ENCODE results near the gene SMIM9. TPM values are rescaled to one million over a fixed set of nuclear protein-coding genes. Genes with fewer than 3 reads are reported as not detected.
A peak's percentile ranks its signal among the peaks of the same experiment; 100 is the strongest.
"Not testable (repeated sequence)": the region's sequence is repeated elsewhere in the genome, so short reads cannot be mapped to it uniquely, and the experiment has no call there.

Gene SMIM9
- polyA plus RNA-seq (ENCODE audit: low read depth in 6 of 6): not detected

- Mint-ChIP-seq H3K36me3 (no peaks in the 10 kb centered on the region), H3K4me1 (peaks cover 5% of the 10 kb centered on the region in 3 donors), H3K27me3 (no peaks in the 10 kb centered on the region), H3K9me3 (peaks cover 0 to 3% (median 0%) of the 10 kb centered on the region in 7 donors), H3K4me3 (no peak within 1 kb of the TSS), H3K27ac (no peak within 1 kb of the TSS)
- DNase-seq (no peak), ATAC-seq (ENCODE audit: low read depth in 2 of 2) (no peak)
These were observed at the start of gene SMIM9 for GRCh38 chrX:154834562-154834961. Gene SMIM9 (minus strand): TSS chrX:154834662. CDS start chrX:154830856, 3,806 bp downstream.

DNA sequence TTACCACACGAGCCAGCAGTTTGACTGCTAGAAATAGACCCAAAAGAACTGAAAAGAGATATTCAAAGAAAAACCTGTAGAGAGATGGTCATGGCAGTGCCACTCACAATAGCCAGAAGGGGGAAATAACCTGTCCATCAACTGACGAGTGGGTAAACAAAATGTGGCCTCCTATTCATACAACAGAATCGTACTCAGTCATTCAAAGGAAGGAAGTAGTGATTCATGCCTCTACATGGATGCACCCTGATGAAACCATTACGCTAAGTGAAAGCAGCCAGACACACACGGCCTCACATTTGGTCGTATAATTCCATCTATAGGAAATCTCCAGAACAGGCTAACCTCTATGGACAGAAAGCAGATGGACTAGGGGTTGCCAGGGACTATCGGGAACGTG is 49.6 kb upstream of the SMIM9 start:
- H3K36me3 Mint-ChIP-seq; ATAC-seq (ENCODE audit: low read depth in 2 of 2); H3K27ac Mint-ChIP-seq; DNase-seq; H3K4me3 Mint-ChIP-seq; H3K4me1 Mint-ChIP-seq; H3K27me3 Mint-ChIP-seq; H3K9me3 Mint-ChIP-seq: not testable (repeated sequence)

- no peak for ATAC-seq (ENCODE audit: low read depth in 2 of 2)
- Mint-ChIP-seq H3K9me3 (peaks cover 2 to 21% (median 13%) of the 10 kb centered on the region in 7 donors), H3K4me3 (no peak overlapping the region), H3K27me3 (no peaks in the 10 kb centered on the region), H3K27ac (no peak overlapping the region), H3K4me1 (no peaks in the 10 kb centered on the region), H3K36me3 (peaks cover 4 to 11% of the 10 kb centered on the region in 2 donors)
- DNase-seq: no peak
These were observed 38.9 kb upstream of the SMIM9 start for GRCh38 chrX:154873329-154873728.

GRCh38 chrX:154868522-154868921 is 34.1 kb upstream of the SMIM9 start:
- not testable (repeated sequence) for H3K4me1 Mint-ChIP-seq; H3K27me3 Mint-ChIP-seq; H3K4me3 Mint-ChIP-seq; DNase-seq; ATAC-seq (ENCODE audit: low read depth in 2 of 2)
- peaks cover 4 to 15% of the 10 kb centered on the region in 2 donors for H3K36me3 Mint-ChIP-seq
- peak overlapping the region in 1 of 6 donors; percentile 52 for H3K27ac Mint-ChIP-seq
- H3K9me3 Mint-ChIP-seq: peaks cover 7 to 48% (median 32%) of the 10 kb centered on the region in 7 donors

GRCh38 chrX:154855256-154855655 is 20.8 kb upstream of the SMIM9 start:
- Mint-ChIP-seq H3K27ac (no peak overlapping the region), H3K36me3 (peaks cover 0 to 4% of the 10 kb centered on the region in 2 donors), H3K4me1 (no peaks in the 10 kb centered on the region), H3K9me3 (peaks cover 0 to 5% (median 0%) of the 10 kb centered on the region in 7 donors), H3K4me3 (no peak overlapping the region), H3K27me3 (no peaks in the 10 kb centered on the region)
- DNase-seq: no peak
- no peak for ATAC-seq (ENCODE audit: low read depth in 2 of 2)

DNA sequence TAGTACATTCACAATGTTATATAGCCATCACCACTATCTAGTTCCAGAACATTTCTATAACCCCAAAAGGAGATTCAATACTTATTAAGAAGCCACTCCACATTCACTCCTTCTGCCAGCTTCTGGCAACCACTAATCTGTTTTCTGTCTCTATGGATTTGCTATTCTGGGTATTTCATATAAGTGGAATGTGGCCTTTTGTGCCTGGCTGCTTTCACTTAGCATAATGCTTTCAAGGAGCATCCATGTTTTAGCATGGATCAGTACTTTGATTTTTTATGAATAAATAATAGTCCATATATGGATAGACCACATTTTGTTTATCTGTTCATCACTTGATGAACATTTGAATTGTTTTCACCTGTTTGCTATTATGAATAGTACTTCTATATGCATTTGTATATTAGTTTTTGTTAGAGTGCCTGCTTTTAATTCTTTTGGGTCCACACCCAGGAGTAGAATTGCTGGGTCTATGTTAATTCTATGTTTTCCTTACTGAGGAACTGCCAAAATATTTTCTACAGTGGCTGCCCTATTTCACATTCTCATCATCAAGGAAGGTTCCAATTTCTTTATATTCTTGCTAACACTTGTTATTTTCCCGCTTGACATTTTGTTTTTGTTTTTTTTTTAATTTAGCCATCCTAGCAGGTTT is 16.6 kb upstream of the SMIM9 start:
- peaks cover 0 to 12% (median 3%) of the 10 kb centered on the region in 7 donors for H3K9me3 Mint-ChIP-seq
- DNase-seq: no peak
- peaks cover 0 to 15% of the 10 kb centered on the region in 2 donors for H3K36me3 Mint-ChIP-seq
- H3K27ac Mint-ChIP-seq: peak overlapping the region in 1 of 6 donors; percentile 85
- H3K4me1 Mint-ChIP-seq: no peaks in the 10 kb centered on the region
- no peaks in the 10 kb centered on the region for H3K27me3 Mint-ChIP-seq
- no peak for ATAC-seq (ENCODE audit: low read depth in 2 of 2)
- H3K4me3 Mint-ChIP-seq: no peak overlapping the region

GRCh38 chrX:154840856-154841255 is 6.4 kb upstream of the SMIM9 start:
- H3K9me3 Mint-ChIP-seq: peaks cover 0 to 2% (median 0%) of the 10 kb centered on the region in 7 donors
- DNase-seq: peak; percentile 30
- no peaks in the 10 kb centered on the region for H3K27me3 Mint-ChIP-seq
- H3K36me3 Mint-ChIP-seq: no peaks in the 10 kb centered on the region
- no peak overlapping the region for H3K4me3 Mint-ChIP-seq
- ATAC-seq (ENCODE audit: low read depth in 2 of 2): peak in 1 of 2 donors; percentile 62
- H3K4me1 Mint-ChIP-seq: no peaks in the 10 kb centered on the region
- no peak overlapping the region for H3K27ac Mint-ChIP-seq

GRCh38 chrX:154836163-154836562 is 1.7 kb upstream of the SMIM9 start:
- ATAC-seq (ENCODE audit: low read depth in 2 of 2) (no peak), DNase-seq (no peak)
- Mint-ChIP-seq H3K4me1 (no peaks in the 10 kb centered on the region), H3K27me3 (no peaks in the 10 kb centered on the region), H3K4me3 (no peak overlapping the region), H3K9me3 (peaks cover 0 to 2% (median 0%) of the 10 kb centered on the region in 7 donors), H3K36me3 (no peaks in the 10 kb centered on the region), H3K27ac (peak overlapping the region in 2 of 6 donors; percentile 14 to 32)

- Mint-ChIP-seq H3K36me3 (no peaks in the 10 kb centered on the region), H3K27me3 (no peaks in the 10 kb centered on the region), H3K4me3 (no peak overlapping the region), H3K27ac (no peak overlapping the region), H3K4me1 (peaks cover 11 to 12% (median 12%) of the 10 kb centered on the region in 3 donors), H3K9me3 (peaks cover 0 to 3% (median 0%) of the 10 kb centered on the region in 7 donors)
- DNase-seq (no peak), ATAC-seq (ENCODE audit: low read depth in 2 of 2) (no peak)
These were observed 652 bp downstream of the SMIM9 start for GRCh38 chrX:154833746-154834274.

GRCh38 chrX:154829926-154830442 is 4.5 kb downstream of the SMIM9 start:
- Mint-ChIP-seq H3K9me3 (peaks cover 0 to 3% (median 0%) of the 10 kb centered on the region in 7 donors), H3K4me3 (peak overlapping the region in 1 of 8 donors; percentile 42), H3K27me3 (no peaks in the 10 kb centered on the region), H3K36me3 (no peaks in the 10 kb centered on the region), H3K27ac (no peak overlapping the region), H3K4me1 (peaks cover 17 to 27% (median 27%) of the 10 kb centered on the region in 3 donors)
- DNase-seq: no peak
- ATAC-seq (ENCODE audit: low read depth in 2 of 2): no peak

- Mint-ChIP-seq H3K9me3 (peaks cover 0 to 3% (median 0%) of the 10 kb centered on the region in 7 donors), H3K4me1 (peaks cover 17 to 27% (median 27%) of the 10 kb centered on the region in 3 donors), H3K4me3 (peak overlapping the region in 2 of 8 donors; percentile 8 to 44), H3K36me3 (no peaks in the 10 kb centered on the region), H3K27ac (peak overlapping the region in 4 of 6 donors; percentile 46 to 94 (median 66)), H3K27me3 (no peaks in the 10 kb centered on the region)
- ATAC-seq (ENCODE audit: low read depth in 2 of 2) (no peak), DNase-seq (no peak)
These were observed 5.3 kb downstream of the SMIM9 start for GRCh38 chrX:154829134-154829533.

DNA sequence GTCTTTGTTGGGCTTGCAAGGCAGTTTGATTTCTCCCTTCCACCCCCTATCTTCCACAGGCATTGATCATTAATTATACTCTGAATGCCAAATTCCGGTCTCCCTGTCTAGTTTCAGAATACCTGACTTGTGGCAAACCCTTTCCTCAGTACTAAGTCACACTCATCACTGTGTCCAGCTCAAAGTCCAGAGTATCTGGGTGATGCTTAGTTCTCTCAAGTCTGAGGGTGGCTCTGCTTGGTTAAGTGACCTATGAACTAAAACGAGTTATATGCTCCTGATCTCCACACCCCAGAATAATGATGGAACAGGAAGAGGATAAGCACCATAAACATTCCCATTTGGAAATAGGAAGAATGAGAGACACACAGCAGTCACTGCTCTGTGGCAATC is 6.5 kb downstream of the SMIM9 start:
- Mint-ChIP-seq H3K4me1 (peaks cover 17 to 31% (median 27%) of the 10 kb centered on the region in 3 donors), H3K27me3 (no peaks in the 10 kb centered on the region), H3K9me3 (peaks cover 0 to 3% (median 0%) of the 10 kb centered on the region in 7 donors), H3K36me3 (no peaks in the 10 kb centered on the region), H3K4me3 (peak overlapping the region in 4 of 8 donors; percentile 12 to 62 (median 29)), H3K27ac (peak overlapping the region in 4 of 6 donors; percentile 47 to 87 (median 73))
- ATAC-seq (ENCODE audit: low read depth in 2 of 2): no peak
- DNase-seq: no peak

DNA sequence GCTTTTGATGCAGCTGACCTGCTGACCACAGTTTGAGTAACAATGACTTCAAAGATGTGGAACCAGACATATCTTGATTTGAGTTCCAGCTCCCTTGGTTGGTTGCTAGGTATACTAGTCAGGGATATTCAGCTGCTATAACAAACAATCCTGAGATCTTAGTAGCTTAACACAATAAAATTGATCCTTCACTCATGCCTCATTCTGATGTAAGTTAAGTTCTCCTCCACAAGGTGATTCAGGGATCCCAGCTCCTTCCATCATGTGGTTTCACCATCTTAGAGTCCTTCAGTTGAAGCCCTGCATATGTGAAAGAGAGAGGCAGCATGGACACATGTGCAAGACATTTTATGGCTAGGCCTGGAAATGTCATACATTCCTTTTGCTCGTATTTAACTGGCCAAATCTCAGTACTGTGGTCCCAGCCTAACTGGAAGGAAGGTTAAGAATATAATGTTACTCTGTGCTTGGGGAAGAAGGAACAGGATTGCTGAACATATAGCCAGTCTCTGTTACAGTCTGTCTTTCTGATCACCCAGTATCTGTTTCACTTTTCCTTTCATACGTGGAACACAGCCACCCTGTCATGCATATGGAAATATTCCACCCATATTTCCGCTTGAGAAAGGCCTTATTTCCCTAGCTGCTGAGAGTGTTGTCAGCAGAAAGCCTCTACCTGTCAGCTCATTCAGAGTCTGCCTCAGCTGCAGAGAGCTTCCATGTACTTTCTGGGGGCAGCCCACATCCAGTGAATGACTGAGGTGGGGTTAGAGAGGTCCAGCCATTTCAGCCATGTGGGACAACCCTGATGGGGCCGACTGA is 7.1 kb downstream of the SMIM9 start:
- peaks cover 17 to 32% (median 27%) of the 10 kb centered on the region in 3 donors for H3K4me1 Mint-ChIP-seq
- H3K9me3 Mint-ChIP-seq: peaks cover 0 to 3% (median 0%) of the 10 kb centered on the region in 7 donors
- peak overlapping the region in 6 of 8 donors; percentile 12 to 62 (median 38) for H3K4me3 Mint-ChIP-seq
- peak; percentile 98 for ATAC-seq (ENCODE audit: low read depth in 2 of 2)
- H3K27ac Mint-ChIP-seq: peak overlapping the region; percentile 38 to 87 (median 55)
- H3K36me3 Mint-ChIP-seq: no peaks in the 10 kb centered on the region
- H3K27me3 Mint-ChIP-seq: no peaks in the 10 kb centered on the region
- DNase-seq: peak; percentile 26
